Fibroblast of upper back skin (primary cell): ENCODE results near the gene ENTR1.

ENCODE experiments used
- DNase-seq: peaks from one replicate; pipeline ENCODE4 v3.0.0-alpha.2; 2013

The ENTR1 gene

DNA sequence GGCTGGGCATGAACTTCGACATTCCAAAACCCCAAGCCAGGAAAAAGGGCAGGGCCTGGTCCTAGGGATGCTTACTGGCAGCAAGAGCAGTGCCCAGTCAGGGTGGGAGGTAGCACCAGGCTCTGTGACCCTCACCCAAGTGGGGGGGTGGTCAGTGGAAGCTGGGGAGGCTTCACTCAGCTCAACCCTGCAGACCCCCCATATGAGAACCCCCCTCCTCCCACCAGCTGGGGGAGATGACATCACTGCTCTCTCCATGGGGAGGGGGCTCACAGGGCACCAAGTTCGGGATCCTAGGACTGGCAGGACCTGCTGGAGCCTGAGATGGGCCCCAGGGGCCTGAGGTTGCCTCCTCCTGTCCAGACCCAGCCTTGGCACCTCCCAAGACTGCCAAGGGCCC, 51.5 kb downstream of the ENTR1 start:
- DNase-seq, result no peak

DNA sequence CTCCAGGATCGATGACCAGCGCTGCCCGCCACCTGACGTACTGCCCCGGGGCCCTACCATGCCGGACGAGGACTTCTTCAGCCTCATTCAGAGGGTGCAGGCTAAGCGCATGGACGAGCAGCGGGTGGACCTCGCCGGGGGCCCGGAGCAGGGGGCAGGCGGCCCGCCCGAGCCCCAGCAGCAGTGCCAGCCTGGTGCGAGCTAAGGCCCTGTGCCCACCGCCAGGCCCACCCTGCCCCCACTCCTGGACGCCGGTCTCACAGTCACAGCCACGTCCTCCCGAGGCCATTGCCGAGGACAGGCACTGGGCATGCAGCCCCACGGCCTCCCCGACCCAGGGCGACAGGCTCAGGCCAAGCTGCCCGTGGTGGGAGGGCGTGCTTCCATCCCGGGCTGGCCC, 52.4 kb downstream of the ENTR1 start:
- DNase-seq, result no peak

DNA sequence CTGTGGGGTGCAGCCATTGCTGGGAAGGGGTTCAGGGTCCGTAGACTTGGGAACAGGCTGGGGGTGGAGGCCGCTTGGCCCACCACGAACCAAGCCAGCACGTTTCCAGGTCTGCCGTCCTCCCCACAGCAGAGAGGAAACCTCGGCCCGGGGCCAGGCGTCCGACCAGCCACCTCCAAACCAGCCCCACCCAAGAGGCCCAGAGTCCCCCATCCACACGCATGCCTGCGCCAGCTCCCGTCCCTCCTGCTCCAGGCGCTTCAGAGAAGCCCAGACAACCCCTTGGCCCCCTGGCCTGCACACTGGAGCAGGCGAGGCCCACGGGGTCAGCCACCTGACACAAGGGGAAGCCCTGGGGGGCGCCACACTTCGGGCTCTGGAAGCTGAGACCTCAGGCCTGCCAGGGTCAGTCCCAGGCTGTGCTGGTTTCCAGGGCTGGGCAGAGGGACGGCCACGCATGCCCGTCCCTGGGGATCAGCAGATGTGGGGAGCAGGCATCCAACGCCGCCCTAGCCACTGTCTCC, 53.1 kb downstream of the ENTR1 start:
- no peak for DNase-seq

DNA sequence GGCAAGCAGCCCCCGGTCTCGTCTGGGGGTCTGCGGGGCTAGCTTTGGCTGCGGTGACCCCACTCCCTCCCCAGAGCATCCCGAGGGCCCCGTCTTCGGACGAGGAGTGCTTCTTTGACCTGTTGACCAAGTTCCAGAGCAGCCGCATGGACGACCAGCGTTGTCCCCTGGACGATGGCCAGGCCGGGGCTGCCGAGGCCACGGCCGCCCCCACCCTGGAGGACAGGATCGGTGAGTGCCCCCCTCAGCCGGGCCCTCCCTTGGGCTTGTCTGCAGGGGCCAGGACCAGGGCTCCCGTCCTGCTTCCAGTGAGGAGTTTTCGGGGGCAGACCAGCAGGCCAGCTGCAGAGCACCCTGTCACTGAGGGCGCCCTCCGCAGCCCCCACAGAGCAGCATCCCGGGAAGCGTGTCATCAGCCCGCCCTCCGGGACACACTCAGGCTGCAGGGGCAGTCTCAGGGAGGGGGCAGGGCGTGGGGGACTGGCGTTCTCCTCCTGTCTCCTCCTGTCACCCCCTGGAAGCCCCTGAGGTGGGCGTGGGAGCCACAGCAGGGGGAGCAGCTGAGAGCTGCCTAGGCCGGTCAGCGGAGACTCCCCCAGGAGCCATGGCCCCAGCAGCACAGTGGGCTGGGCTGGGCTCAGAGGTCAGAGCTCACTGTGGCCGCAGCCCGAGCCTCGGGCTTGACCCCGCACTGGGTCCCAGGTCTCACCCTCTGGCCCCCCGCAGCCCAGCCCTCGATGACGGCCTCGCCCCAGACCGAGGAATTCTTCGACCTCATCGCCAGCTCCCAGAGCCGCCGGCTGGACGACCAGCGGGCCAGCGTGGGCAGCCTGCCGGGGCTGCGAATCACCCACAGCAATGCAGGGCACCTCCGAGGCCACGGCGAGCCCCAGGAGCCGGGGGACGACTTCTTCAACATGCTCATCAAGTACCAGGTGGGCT, 54.5 kb downstream of the ENTR1 start:
- DNase-seq, result no peak

DNA sequence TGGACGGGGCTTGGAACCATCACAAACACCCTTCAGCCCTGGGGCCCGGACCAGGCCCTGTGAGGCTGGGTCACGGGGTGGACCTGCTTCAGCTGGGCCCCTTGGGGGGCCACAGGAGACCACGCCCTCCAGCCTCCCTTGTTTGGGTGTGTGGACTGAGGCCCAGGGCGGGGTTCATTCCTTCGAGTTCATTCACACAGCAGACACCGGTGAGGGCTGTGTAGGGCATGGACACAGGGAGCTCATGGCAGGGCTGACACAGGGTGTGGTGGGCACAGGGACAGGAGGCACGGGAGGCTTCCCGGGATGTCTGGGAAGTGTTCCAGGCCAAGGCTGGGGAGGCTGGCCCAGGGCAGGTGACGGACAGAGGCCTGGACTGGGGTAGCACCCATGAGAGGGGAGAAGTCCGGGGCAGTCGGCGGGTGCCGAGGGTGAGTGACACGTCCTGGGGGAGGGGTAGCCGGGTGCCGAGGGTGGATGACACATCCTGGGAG, 55.8 kb downstream of the ENTR1 start:
- peak; percentile 23 for DNase-seq

DNA sequence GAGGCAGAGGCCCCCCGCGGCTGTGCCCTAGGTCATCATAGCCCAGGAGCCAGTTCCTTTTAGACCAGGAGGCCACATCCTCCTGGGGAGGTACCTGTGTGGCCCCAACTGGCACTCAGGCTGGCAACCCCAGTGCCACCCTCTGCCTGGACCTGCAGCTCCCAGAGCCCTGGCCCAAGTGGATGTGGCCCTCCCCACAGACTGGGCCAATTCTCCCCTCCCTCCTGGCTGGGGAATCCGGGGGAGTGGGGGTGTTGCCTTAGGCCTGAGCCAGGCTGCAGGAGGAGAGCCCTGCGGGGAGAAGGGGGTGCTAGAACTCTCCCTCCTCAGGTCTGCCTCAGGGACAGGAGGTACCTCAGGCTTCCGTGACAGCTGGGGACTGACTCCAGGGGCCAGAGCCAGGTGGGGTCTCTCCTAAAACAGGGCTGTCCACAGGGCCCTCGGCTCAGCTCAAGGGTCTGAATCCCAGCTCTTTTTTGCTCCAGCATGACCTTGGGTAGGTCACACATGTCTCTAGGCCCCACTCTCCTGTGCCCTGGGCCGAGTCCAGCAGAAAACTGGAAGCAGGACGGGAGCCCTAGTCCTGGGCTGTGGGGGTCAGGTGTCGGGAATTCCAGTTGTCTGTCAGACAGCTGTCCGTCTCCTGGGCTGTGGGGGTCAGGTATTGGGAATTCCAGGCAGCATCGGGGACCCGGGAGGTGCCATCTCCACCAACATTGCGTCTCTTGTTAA, 56.5 kb downstream of the ENTR1 start:
- no peak for DNase-seq

DNA sequence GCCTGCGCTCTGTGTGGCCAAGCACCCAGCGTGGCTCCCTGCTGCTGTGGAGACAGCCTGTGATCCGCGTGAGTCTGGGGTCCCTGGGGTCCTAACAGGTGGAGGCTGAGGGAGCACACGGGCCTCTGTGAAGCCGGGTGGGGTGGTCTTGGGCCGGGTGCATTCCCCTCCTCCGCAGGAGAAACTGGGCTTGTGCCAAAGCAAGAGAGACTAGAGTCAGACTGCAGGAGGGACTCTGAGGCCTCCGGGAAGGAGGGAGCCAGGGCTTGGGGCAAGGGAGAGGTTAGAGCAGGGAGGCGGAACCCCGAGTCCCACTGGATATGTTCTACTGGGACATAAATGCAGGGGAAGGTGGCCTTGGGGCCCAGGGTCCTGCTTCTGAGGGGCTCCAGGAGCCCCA, 57.3 kb downstream of the ENTR1 start:
- no peak for DNase-seq

DNA sequence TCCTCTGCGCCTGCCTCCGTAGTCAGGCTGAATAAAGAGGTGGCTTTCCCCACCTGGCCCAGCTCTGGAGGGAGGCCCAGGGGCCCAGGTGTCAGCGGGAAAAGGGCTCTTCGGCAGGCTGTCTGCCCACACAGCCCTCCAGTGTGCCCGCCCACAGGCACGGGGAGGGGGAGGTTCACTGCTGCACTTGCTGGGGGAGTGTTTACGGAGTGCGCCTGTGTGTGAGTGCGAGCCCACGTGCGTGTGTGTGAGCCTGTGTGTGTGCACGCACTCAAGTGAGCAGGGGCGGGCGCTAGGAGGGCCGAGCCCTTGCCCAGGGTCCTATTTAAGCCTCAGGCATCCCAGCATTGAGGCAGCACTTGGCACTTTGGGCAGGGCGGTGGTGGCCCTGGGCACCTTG, 57.7 kb downstream of the ENTR1 start:
- no peak for DNase-seq
